GM19467 (cell line): ENCODE data around the gene SELENOM.

ENCODE experiments used
- ATAC-seq: cut with Tn5 transposase; IDR thresholded peaks from one replicate; pipeline ENCODE4 v1.9.1; 2021; ENCODE audit warnings: mild to moderate bottlenecking, moderate library complexity; ENCODE audit not compliant: unreplicated experiment

The SELENOM gene, protein sequence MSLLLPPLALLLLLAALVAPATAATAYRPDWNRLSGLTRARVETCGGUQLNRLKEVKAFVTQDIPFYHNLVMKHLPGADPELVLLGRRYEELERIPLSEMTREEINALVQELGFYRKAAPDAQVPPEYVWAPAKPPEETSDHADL

DNA sequence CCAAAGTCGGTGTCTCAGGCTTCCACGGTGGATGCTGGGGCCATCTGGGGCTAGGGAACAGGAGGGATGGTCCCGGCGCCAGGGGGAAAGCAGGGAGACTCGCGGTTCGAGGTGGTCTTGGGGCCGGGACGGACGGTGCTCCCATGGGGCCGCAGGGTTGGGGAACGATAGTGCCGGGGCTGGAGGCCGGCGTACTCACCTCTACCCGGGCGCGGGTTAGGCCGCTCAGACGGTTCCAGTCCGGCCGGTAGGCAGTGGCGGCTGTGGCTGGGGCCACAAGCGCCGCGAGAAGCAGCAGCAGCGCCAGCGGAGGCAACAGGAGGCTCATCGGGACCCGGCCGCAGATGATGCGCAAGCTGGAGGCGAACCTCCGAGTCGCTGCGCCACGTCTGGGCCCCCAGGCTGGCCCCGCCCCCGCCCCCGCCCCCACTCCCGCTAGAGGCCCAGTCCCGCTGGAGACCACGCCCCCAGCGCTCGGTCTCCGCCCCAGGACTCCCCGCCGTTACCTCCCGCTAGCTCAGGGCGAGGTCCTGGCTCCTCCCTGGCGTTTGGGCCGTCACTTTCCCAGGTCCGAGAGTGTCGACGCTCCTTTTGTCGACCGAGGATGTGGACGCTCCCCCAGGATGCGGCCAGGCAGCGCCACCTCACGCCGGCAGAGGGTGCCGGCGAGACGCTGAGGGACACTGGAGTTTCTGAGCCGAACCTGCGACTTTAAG is at the start of gene SELENOM:
SELENOM (minus strand) TSS at position 391 of the 716 bp plus-strand sequence; CDS start at position 328, 63 bp downstream.
- peak; percentile 77 for ATAC-seq

DNA sequence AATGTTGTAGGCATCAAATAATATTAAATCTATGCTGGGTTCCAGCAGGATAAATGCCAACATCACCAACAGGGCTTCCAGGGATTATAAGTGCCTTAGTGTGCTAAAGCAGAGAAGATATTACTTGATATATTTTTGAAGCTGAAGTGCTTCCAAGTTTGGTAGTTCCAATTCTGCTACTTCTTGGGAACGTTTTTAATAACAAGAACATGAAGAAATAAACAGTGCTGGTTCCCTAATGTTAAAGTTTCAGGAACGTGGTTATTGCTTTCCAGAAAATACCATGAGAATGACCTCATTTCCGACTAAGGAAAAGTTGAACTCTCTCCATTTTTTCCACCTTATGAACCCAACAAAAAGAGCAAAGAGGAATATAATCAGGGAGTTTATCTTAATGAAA is 48.1 kb upstream of the SELENOM start:
- no peak for ATAC-seq

DNA sequence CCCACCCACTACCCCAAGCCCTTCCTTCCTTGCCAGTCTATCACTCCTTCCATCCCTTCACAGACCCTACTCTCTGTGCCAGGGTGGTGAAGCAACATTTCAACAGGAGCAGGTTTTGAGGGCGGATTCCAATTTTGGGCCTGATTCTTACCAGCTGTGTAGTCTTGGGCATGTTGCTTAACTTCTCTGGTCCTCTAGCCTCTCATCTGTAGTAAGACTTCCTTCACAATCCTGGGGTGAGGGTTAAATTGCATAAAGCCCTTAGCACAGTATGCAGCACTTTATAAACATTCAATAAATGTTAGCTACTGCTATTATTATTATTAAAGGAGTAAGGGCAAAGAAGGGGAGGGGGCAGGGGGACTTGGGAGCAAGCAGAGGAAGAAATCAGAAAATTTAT is 47.6 kb upstream of the SELENOM start:
- ATAC-seq: no peak

DNA sequence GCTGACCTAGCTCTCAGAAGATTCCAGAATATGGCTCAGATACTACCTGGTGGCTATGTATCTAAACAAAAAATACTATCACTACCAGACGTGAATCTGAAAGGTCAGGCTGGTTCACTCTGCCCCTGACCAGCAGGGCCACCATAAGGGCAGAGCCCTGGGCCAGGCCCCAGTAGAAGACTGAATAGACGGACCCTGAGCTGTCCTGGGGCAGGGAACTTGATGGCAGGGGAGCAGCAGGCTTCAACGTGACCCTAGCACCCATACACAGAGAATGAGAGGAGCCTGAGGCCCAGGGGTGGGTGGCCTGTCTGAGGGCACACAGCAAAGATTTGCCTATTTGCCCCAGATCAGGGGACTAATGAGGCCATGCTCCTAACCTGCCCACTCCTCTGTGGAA is 46.0 kb upstream of the SELENOM start:
- no peak for ATAC-seq

DNA sequence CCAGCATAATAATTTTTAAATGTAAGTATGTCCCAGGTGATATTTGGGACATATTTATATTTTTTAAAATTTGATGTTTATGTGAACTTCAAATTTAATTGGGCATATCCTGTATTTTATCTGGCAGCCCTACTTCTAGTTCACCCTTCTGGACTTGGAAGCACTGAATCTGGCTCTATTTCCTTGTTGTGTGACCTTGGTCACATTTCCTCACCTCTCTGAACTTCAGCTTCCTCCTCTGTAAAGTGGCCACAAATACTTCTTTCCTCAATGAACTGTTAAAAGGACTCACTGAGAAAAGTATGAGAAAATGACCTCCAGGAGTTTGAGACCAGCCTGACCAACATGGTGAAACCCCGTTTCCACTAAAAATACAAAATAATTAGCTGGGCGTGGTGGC is 44.5 kb upstream of the SELENOM start:
- ATAC-seq: no peak

DNA sequence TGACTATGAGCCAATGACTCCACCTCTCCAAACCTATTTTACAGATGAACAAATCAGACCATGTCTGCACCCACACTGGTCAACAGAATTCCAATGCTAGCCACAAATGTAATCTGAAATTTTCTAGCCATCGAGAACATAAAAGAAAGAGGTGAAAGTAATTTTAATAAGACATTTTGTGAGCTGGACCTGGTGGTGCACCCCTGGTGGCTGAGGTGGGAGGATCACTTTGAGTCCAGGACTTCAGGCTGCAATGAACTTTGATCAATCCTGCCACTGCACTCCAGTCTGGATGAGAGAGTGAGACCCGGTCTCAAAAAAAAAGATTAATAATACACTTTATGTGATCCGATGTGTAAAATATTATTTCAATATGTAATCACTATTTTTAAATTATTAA is 43.2 kb upstream of the SELENOM start:
- ATAC-seq: no peak

DNA sequence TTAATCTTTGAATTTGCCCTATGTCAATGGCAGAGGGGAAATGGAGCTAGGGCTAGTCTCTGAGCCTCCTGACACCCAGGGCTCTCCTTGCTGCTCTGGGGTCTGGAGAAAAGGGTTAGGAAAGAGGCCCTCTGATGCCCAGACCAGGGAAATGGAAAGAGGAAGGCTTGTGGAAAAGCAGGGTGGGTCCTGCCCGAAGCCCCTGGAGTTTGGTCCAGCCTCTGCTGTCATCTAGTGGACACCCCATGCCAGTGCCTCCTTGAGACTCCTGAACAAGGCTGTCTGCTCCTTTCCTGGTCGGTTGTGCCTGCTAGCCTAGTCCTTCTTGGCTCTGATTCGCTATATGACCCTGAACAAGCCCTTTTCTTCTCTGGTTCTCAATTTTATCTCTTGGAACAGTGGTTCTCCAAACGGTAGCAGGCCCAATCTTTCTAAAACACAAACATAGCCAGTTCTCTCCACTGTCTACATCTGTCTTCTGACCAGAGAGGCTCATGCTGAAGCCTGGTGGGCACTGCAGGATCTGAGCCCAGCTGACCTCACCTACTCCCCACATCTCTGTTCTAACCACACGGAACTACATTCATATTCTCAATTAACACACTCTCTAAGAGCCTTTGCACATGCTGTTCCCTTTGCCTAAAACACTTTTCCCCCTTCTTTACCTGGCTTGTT is 41.7 kb upstream of the SELENOM start:
- no peak for ATAC-seq

DNA sequence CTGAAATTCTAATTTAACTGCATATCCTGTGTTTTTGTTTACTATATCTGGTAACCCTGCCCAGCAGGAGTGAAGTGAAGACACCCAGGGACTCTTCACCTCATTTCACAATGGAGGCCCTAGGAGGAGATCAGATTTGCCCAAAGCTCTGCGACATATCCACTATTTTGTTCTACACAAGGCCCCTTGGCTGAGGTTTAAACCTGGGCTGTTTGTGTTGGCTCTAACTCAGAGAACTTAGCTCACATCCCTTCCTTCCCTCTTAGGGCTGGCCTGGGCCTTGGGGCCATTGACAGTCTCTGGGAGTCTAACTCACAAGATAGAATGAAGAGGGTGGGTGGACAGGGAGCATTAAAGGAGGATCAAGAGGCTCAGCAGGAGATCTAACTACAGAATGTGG is 41.1 kb upstream of the SELENOM start:
- ATAC-seq: no peak

DNA sequence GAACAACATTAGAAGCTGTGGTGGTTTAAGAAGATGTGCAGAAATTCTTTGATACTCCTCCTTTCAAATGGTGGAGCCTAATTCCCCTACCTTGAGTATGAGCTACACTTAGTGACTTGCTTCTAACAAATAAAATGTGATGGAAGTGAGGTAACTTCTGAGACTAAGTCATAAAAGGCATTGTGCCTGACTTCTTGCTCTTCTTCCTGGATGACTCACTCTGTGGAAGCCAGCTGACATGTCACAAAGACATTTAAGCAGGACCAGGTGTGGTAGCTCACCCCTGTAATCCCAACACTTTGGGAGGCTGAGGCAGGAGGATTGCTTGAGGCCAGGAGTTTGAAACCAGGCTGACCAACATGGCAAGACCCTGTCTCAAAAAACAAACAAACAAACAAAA is 36.9 kb upstream of the SELENOM start:
- ATAC-seq: no peak

DNA sequence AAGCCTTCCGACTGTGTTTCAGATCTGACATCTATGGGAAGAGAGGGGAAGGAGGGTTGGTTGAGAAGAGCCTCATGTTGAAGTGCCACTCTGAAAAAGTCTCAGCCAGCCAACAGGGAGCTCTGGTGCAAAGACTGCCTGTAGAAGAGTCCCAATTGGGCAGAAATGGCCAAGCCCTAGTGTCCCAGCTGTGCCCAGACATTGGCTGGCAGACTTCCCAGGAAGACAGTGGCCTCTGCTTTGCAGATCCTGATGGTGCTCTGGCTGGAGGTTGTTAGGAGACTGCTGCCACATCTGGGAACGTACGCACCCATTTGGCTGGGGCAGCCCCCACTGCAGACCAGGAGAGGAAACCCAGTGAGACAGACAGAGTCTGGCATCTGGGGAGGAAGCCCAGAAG is 36.2 kb upstream of the SELENOM start:
- ATAC-seq: no peak

DNA sequence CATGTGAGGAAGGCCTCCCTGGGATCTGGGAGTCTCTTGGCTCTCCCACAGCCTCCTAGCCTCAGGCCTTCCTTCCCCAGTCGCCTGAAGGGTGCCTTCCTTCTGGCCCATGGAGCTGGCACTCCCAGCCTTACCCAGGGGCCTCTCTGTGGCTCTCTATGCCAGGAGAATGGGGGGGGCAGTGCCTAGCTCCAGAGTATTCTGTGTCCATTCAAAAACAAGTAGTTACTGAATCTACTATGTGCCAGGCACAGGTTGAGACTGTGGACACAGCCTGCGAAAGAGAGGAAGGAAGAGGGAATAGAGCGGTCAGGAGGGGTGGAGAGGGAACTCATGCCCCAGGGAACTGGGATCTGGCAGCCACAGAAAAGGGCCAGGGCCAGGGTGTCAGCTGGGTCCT is 35.7 kb upstream of the SELENOM start:
- ATAC-seq: no peak

DNA sequence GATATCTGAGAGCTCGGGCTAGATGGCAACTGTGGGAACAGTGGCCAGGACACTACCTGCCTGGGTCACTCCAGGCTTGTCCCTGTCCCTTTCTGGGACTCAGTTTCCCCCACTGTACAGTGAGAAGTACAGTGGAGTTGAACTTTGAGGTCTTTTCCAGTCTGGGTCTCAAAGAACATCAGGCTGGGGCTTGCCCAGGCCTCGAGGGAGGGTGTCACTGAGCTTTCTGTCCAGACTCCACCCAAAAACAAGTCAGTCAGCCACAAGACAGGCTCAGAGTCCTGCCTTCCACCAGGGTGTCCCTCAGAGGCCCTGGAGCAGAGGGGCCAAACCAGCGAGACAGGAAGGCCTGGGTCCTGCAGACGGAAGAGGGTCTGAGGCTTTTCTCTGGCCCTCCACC is 34.9 kb upstream of the SELENOM start:
- no peak for ATAC-seq

DNA sequence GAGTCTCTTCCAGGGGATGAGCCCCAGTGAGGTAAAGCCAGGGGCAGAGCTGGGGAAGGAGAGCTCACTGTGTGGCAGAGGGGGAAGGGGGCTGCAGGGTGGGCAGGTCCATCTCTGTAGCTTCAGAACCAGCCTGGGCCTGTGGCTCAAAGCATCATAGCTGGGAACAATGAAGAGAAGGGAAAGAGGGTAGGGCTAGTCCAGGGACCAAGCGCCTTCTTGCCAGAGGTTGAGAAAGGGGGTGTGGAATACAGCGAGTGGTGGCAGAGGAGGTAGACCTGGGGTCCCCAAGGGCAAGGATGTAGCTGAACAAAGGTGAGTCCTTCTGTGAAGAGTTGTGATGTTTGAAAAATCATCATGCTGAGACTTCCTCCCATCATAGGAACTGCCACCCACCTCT is 34.2 kb upstream of the SELENOM start:
- ATAC-seq: no peak

DNA sequence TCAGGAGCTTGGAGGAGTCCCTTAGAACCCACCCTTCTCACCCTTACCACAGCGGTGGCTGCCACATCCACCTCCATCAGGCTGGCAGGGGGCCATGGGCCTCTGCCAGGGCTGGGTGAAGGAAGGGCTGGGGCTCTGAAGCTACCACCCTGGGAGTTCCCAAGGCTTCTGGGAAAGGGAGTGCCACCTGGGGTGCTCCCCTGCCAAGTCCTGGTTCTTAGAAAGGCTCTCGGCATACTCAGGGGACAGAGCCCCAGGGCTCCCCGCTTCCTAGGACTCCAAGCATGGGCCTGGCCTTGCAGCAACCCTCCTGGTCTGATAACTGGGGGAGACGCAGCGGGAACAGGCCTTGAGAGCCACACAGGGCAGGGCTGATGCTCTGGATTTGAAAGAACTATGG is 33.4 kb upstream of the SELENOM start:
- ATAC-seq: no peak

DNA sequence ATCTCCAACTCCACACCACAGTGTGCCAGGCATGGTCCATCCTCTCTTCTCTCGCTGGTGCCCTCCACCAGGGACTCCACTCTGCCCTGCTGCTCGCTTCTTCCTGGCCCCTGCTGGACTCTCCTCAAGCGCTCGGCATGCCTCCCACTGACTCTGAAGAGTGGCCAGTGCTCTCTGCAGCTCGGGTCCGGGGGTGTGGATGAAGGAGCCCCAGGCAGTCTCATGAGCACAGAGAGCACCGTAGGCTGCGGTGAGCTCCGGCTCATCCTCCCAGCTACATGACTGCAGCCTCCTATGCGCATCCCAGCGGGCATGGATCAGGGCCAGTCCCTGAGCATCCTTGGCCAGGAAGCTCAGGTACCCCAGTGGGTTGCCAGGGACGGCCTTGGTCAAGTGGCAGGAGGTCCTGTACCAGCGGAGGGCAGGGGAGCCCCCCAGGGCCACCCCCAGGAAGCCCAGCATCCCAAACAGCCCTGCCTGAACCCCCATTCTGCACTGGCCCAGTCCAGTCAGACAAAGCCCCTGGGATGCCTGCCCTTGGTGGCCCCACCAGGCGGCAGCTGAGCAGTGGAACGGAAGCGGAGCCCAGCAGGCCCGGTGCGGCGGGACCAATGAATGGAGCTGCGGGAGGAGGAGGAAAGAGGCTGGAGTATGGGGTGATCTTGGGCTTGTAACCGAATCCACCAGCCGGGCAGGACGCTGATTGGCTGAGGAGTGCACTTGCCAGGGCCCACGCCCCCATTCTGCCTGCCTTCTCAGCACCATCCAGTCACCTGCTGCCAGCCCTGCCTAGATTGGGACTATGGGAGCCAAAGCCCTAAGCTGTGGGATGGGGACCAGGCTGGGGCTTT is 32.7 kb upstream of the SELENOM start, which contains the start of gene PLA2G3:
PLA2G3 (minus strand) TSS at position 643 of the 851 bp plus-strand sequence; CDS start at position 489, 154 bp downstream.
- ATAC-seq: no peak

DNA sequence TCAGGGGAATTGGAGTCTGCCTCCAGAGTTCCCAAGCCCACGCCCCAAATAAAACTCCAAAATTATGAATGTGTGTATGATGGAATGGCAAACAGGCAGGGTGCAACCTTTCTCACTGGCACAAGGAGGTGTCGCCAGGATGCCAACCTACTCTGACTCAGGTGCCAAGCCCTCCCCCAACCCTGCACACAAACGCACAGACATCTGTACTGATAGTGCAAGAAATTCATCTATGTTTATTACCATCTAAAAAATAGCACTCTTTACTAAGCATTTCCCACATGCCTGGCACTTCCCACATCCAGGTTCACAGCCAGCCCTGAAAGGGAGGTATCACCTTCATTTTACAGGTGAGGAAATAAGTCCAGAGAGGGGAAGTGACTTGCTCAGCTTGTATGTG is 31.7 kb upstream of the SELENOM start:
- no peak for ATAC-seq

DNA sequence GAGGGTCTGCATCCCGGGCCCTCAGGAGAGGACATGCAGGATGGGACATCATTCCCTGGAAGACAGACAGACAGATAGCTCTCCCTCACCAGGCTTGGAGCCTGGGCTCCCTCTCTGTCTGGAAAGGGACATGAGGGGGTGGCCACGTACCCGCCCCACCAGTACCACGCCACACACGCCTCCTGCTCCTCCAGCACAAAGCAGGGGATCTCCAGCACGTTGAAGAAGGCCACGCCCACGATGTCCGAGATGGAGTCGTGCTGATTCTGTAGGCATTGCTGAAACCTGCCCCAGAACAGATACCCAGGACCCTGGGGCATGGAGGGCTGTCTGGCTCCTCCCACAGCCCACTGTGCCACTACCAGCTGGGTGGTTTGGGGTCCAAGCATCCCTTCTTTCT is 30.8 kb upstream of the SELENOM start:
- ATAC-seq: no peak

DNA sequence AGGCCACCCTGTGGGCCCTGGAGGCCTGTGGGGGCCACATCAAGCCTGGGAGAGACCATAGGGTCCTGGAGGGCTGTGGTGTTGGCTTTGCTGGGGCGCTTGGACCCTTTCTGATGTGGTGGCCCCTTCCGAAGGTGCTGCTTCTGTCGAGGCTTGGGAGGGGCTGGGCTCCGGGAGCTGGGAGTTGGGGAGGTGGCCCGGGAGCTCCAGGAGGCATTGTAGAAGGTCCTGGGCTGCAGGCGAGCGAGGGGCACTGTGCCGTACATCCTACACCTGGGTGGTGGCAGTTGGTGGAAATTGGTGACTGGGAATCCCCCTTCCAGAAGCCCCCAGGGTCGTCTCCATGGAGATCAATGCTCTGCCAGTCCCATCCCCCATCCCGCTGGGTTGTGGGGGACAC is 30.4 kb upstream of the SELENOM start:
- no peak for ATAC-seq

DNA sequence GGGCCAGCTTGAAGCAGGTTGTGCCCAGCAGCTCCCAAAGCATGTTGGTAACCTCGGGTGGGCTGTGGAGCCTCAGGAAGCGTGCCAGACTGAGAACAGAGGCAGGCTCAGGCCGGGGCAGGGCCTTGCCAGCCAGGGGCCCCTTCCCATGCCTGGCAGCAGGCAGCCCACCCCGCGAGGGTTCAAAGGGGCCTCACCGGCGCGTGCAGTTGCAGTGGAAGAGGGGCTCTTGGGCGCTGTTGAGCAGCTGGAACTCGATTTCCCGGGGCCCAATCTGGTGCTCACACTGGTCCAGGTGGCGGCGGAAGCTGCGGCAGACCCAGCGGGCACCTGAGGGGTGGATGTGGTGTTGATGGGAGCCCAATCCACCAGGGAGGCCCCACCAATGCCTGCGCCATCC is 29.3 kb upstream of the SELENOM start:
- no peak for ATAC-seq

DNA sequence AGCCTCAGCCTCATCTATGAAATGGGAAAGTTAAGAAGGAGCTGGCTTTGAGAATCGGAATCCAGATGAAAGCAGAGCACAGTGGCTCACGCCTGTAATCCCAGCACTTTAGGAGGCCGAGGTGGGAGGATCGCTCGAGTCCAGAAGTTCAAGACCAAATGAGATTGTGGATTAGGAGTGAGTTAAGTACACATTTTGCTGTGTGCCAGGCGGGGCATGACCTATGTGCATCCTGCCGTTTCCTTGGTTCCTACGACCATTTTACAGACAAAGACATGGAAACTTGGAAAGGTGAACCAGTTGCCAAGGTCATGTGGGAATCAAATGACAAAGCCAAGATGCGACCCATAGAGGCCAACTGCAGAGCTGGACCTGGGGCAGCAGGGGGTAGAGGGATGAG is 28.8 kb upstream of the SELENOM start:
- ATAC-seq: no peak

DNA sequence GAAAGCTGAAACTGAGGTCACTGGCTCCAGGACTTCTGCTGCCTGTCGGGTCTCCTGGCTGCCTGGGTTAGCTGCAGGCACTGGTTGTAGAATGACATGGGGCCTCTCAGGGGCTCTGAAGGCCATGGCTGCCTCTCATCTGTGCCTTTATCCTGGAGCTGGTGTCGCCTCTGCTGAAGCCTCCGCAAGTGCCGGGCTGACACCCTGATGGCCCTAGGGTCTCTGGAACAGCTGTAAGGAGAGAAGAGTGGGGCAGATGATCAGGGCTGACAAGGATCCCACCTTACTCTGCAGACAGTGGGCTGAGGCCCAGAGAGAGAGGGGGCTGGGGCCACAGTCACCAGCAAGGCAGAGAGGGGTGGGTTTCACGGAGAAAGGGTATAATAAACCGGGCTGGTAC is 28.3 kb upstream of the SELENOM start:
- ATAC-seq: no peak
